Thyroid gland (tissue), 4 donors: ENCODE results near the gene B4GALNT4. TPM values are rescaled to one million over a fixed set of nuclear protein-coding genes. Genes with fewer than 3 reads are reported as not detected.

Experiments
- DNase-seq, 2 donors: peaks; one replicate each; pipeline ENCODE4 v3.0.0-alpha.2; 2019
- H3K27ac ChIP-seq, 3 donors: fragments of 200-600 bp; sonication (generic); 1 replicate in 2 of 3; 2 replicates in 1 of 3; pipeline ENCODE4 v1.5.1; 2016 to 2019; ENCODE audit warnings: mild to moderate bottlenecking in 1 of 3, moderate library complexity in 1 of 3
- H3K27me3 ChIP-seq: fragments of 200-600 bp; sonication (generic); one replicate; pipeline ENCODE4 v1.5.1; 2019
- H3K36me3 ChIP-seq, 2 donors: fragments of 200-600 bp; sonication (generic); one replicate each; pipeline ENCODE4 v1.5.1; 2016 to 2019
- H3K4me1 ChIP-seq, 2 donors: fragments of 200-600 bp; sonication (generic); one replicate each; pipeline ENCODE4 v1.5.1; 2017 to 2019
- H3K4me3 ChIP-seq, 3 donors: fragments of 200-600 bp; sonication (generic); replicated peaks in 1 of 3; 1 replicate in 2 of 3; 2 replicates in 1 of 3; pipeline ENCODE4 v1.5.1; 2016; ENCODE audit warnings: mild to moderate bottlenecking in 1 of 3
- H3K9me3 ChIP-seq: fragments of 200-600 bp; sonication (generic); one replicate; pipeline ENCODE4 v1.5.1; 2017
- CTCF ChIP-seq, 6 experiments: fragments of 200-600 bp in 3 of 6; fragments of 450-650 bp in 3 of 6; sonication (generic) in 3 of 6; IDR thresholded peaks; one replicate each; pipeline ENCODE4 v1.5.1; 2016 to 2019; ENCODE audit warnings: antibody characterized with exemption in 6 of 6, mild to moderate bottlenecking in 2 of 6, inconsistent platforms in 1 of 6, moderate library complexity in 1 of 6
- POLR2A ChIP-seq, 2 donors: fragments of 450-650 bp; IDR thresholded peaks; one replicate each; pipeline ENCODE4 v1.6.1; 2017; ENCODE audit warnings: antibody characterized with exemption in 2 of 2, mild to moderate bottlenecking in 2 of 2, moderate library complexity in 1 of 2
- WGBS, 2 donors: methylation state at CpG; one replicate each; pipeline ENCODE4 v1.1.5; 2017; 5-methylcytosine and 5-hydroxymethylcytosine counted together
- intact Hi-C: fragments of 100-400 bp; cut with DNase I; formaldehyde crosslinking; loops from one replicate; pipeline ENCODE4 v1.15.1; 2023
- total RNA-seq, 4 donors: library from RNA; depleted of rRNA; stranded (reverse); fragments of >200 nt; gene quantifications; one replicate each; pipeline ENCODE4 v1.2.3, GENCODE V29; 2016

Gene B4GALNT4
- total RNA-seq, 4 donors from 2014 or later: 0.98 to 1.2 TPM; not detected in 2

GRCh38 chr11:339963-340362, 29.3 kb upstream of the B4GALNT4 start:
- Histone ChIP-seq H3K4me3 (no peak overlapping the region), H3K27ac (no peak overlapping the region), H3K9me3 (no peaks in the 10 kb centered on the region), H3K27me3 (no peaks in the 10 kb centered on the region), H3K4me1 (peaks cover 0 to 11% of the 10 kb centered on the region in 2 donors), H3K36me3 (no peaks in the 10 kb centered on the region)
- TF ChIP-seq CTCF (IDR thresholded peaks at IDR 0.05) (no peak), POLR2A (IDR thresholded peaks at IDR 0.05) (no peak)
- no peak for DNase-seq
- 92 to 94% methylated on average over 2 of the region's 2 CpGs for WGBS, 2 donors
- intact Hi-C loops: no loop called here

- WGBS, 2 donors: 62 to 64% methylated on average over 5 of the region's 5 CpGs
- H3K27ac ChIP-seq: no peak overlapping the region
These were observed 28.5 kb upstream of the B4GALNT4 start for GRCh38 chr11:340539-341512.

GRCh38 chr11:342328-342727, 27.0 kb upstream of the B4GALNT4 start:
- 73 to 78% methylated on average over 3 of the region's 3 CpGs for WGBS, 2 donors

More at GRCh38 chr11:340539-341512, 28.5 kb upstream of the B4GALNT4 start:
- Histone ChIP-seq H3K9me3 (no peaks in the 10 kb centered on the region), H3K4me3 (no peak overlapping the region), H3K36me3 (no peaks in the 10 kb centered on the region), H3K27me3 (no peaks in the 10 kb centered on the region), H3K4me1 (peaks cover 0 to 4% of the 10 kb centered on the region in 2 donors)
- no peak for TF ChIP-seq POLR2A (IDR thresholded peaks at IDR 0.05)
- TF ChIP-seq CTCF (IDR thresholded peaks at IDR 0.05): no peak
- no peak for DNase-seq
- intact Hi-C loops: no loop called here

GRCh38 chr11:344836-345578, 24.3 kb upstream of the B4GALNT4 start:
- Histone ChIP-seq H3K36me3 (no peaks in the 10 kb centered on the region), H3K27me3 (no peaks in the 10 kb centered on the region), H3K4me1 (peaks cover 0 to 5% of the 10 kb centered on the region in 2 donors), H3K27ac (no peak overlapping the region), H3K4me3 (no peak overlapping the region), H3K9me3 (no peaks in the 10 kb centered on the region)
- TF ChIP-seq POLR2A (IDR thresholded peaks at IDR 0.05) (no peak), CTCF (IDR thresholded peaks at IDR 0.05) (no peak)
- 92 to 93% methylated on average over 11 of the region's 11 CpGs for WGBS, 2 donors
- intact Hi-C loops: no loop called here
- no peak for DNase-seq

More at GRCh38 chr11:342328-342727, 27.0 kb upstream of the B4GALNT4 start:
- DNase-seq: no peak
- no peaks in the 10 kb centered on the region for H3K27me3 ChIP-seq
- no peak for TF ChIP-seq CTCF (IDR thresholded peaks at IDR 0.05)
- no peak for TF ChIP-seq POLR2A (IDR thresholded peaks at IDR 0.05)
- no peak overlapping the region for H3K4me3 ChIP-seq
- H3K4me1 ChIP-seq: no peaks in the 10 kb centered on the region
- intact Hi-C loops: no loop called here
- no peak overlapping the region for H3K27ac ChIP-seq
- H3K36me3 ChIP-seq: no peaks in the 10 kb centered on the region
- H3K9me3 ChIP-seq: no peaks in the 10 kb centered on the region
